WTC11 (cell line): ENCODE results near the gene TC2N. TPM values are rescaled to one million over a fixed set of nuclear protein-coding genes. Genes with fewer than 3 reads are reported as not detected.

Experiments
- ATAC-seq: fragments of 200-7000 bp; cut with Tn5 transposase; 2 replicates; pipeline ENCODE4 v1.10.0; 2021; ENCODE audit warnings: mild to moderate bottlenecking, moderate library complexity
- CTCF ChIA-PET: fragments of 300-600 bp; sonication (Branson Sonifier 250); formaldehyde crosslinking; loops from one replicate; lab custom pipeline; 2021; ENCODE audit warnings: antibody characterized with exemption; lab: Charles Lee
- POLR2A ChIA-PET: fragments of 350-600 bp; sonication (Branson Sonifier 250); formaldehyde crosslinking; loops from one replicate; lab custom pipeline; 2021; ENCODE audit warnings: antibody characterized with exemption; lab: Charles Lee
- DNase-seq: peaks from one replicate; pipeline ENCODE4 v3.0.0; 2021; ENCODE audit warnings: low spot score
- H3K27ac Mint-ChIP-seq: 2 replicates; pipeline ENCODE4 v1.8.0; 2021; ENCODE audit warnings: mixed read lengths
- H3K27me3 Mint-ChIP-seq: 2 replicates; pipeline ENCODE4 v1.8.0; 2021; ENCODE audit warnings: low read depth, mild to moderate bottlenecking, moderate library complexity, mixed read lengths
- H3K36me3 Mint-ChIP-seq: 2 replicates; pipeline ENCODE4 v1.8.0; 2021; ENCODE audit warnings: mixed read lengths
- H3K4me1 Mint-ChIP-seq: 2 replicates; pipeline ENCODE4 v1.8.0; 2022; ENCODE audit warnings: mixed read lengths
- H3K4me3 Mint-ChIP-seq: 2 replicates; pipeline ENCODE4 v1.8.0; 2021; ENCODE audit warnings: mild to moderate bottlenecking, moderate library complexity, mixed read lengths
- H3K9me3 Mint-ChIP-seq: 2 replicates; pipeline ENCODE4 v1.8.0; 2021; ENCODE audit warnings: mixed read lengths
- ATF1 ChIP-seq: sonication (generic); formaldehyde crosslinking; IDR thresholded peaks from 2 replicates; pipeline ENCODE4 v1.8.1; 2023; ENCODE audit warnings: mild to moderate bottlenecking, moderate library complexity, missing genetic modification reagents
- CBFB ChIP-seq: sonication (generic); formaldehyde crosslinking; IDR thresholded peaks from 2 replicates; pipeline ENCODE4 v1.8.1; 2022; ENCODE audit warnings: mild to moderate bottlenecking, low read depth, missing genetic modification reagents
- CREB1 ChIP-seq: sonication (generic); formaldehyde crosslinking; IDR thresholded peaks from 2 replicates; pipeline ENCODE4 v1.8.0; 2023; ENCODE audit warnings: mild to moderate bottlenecking, missing genetic modification reagents
- CREM ChIP-seq: sonication (generic); formaldehyde crosslinking; IDR thresholded peaks from 2 replicates; pipeline ENCODE4 v1.8.1; 2022; ENCODE audit warnings: mild to moderate bottlenecking, missing genetic modification reagents, moderate library complexity
- CTCF ChIP-seq: fragments of 200-600 bp; IDR thresholded peaks from 2 replicates; pipeline ENCODE4 v1.8.0; 2022; ENCODE audit warnings: antibody characterized with exemption
- ELF4 ChIP-seq: sonication (generic); formaldehyde crosslinking; IDR thresholded peaks from 2 replicates; pipeline ENCODE4 v1.8.1; 2022; ENCODE audit warnings: low read depth, mild to moderate bottlenecking, moderate library complexity, missing genetic modification reagents
- FOXJ3 ChIP-seq: sonication (generic); formaldehyde crosslinking; IDR thresholded peaks from 2 replicates; pipeline ENCODE4 v1.9.0; 2021; ENCODE audit warnings: missing genetic modification reagents, mild to moderate bottlenecking, borderline replicate concordance
- FOXK1 ChIP-seq: sonication (generic); formaldehyde crosslinking; IDR thresholded peaks from 2 replicates; pipeline ENCODE4 v1.8.0; 2022; ENCODE audit warnings: mild to moderate bottlenecking, moderate library complexity, missing genetic modification reagents
- IRF2 ChIP-seq: sonication (generic); formaldehyde crosslinking; IDR thresholded peaks from 2 replicates; pipeline ENCODE4 v1.8.0; 2022; ENCODE audit warnings: low read depth, missing genetic modification reagents, borderline replicate concordance
- MYBL2 ChIP-seq: sonication (generic); formaldehyde crosslinking; IDR thresholded peaks from 2 replicates; pipeline ENCODE4 v1.8.1; 2023; ENCODE audit warnings: mild to moderate bottlenecking, moderate library complexity, missing genetic modification reagents
- NFYB ChIP-seq: sonication (generic); formaldehyde crosslinking; conservative IDR thresholded peaks from 2 replicates; pipeline ENCODE4 v1.8.0; 2022; ENCODE audit warnings: low read depth, missing genetic modification reagents
- RORB ChIP-seq: fragments of 250-450 bp; sonication (Bioruptor Pico); IDR thresholded peaks from 2 replicates; pipeline ENCODE4 v1.9.0; 2021; ENCODE audit warnings: mild to moderate bottlenecking
- SMAD4 ChIP-seq: sonication (generic); formaldehyde crosslinking; IDR thresholded peaks from 2 replicates; pipeline ENCODE4 v1.8.0; 2022; ENCODE audit warnings: mild to moderate bottlenecking, missing genetic modification reagents
- ZBTB21 ChIP-seq: sonication (generic); formaldehyde crosslinking; IDR thresholded peaks from 2 replicates; pipeline ENCODE4 v1.8.1; 2023; ENCODE audit warnings: mild to moderate bottlenecking, missing genetic modification reagents, borderline replicate concordance
- ZNF138 ChIP-seq: sonication (generic); formaldehyde crosslinking; conservative IDR thresholded peaks from 2 replicates; pipeline ENCODE4 v1.8.1; 2022; ENCODE audit warnings: mild to moderate bottlenecking, moderate library complexity, missing genetic modification reagents
- ZNF219 ChIP-seq: sonication (generic); formaldehyde crosslinking; IDR thresholded peaks from 2 replicates; pipeline ENCODE4 v1.8.0; 2023; ENCODE audit warnings: missing genetic modification reagents, mild to moderate bottlenecking, borderline replicate concordance
- ZNF263 ChIP-seq: sonication (generic); formaldehyde crosslinking; IDR thresholded peaks from 2 replicates; pipeline ENCODE4 v1.8.1; 2022; ENCODE audit warnings: low read depth, mild to moderate bottlenecking, moderate library complexity, missing genetic modification reagents
- ZNF281 ChIP-seq: sonication (generic); formaldehyde crosslinking; IDR thresholded peaks from 2 replicates; pipeline ENCODE4 v1.8.0; 2023; ENCODE audit warnings: mild to moderate bottlenecking, missing genetic modification reagents
- ZNF317 ChIP-seq: sonication (generic); formaldehyde crosslinking; IDR thresholded peaks from 2 replicates; pipeline ENCODE4 v1.8.1; 2023; ENCODE audit warnings: low read depth, mild to moderate bottlenecking, moderate library complexity, missing genetic modification reagents, borderline replicate concordance
- total RNA-seq: library from RNA; stranded (reverse); gene quantifications from 3 replicates; pipeline ENCODE4 v1.2.3, GENCODE V29; 2021
- TF ChIP-seq, protein P1 (sequence below): sonication (generic); formaldehyde crosslinking; IDR thresholded peaks from 2 replicates; pipeline ENCODE4 v1.8.1; 2023; ENCODE audit warnings: mild to moderate bottlenecking, missing genetic modification reagents
- TF ChIP-seq, protein P2 (sequence below): sonication (generic); formaldehyde crosslinking; IDR thresholded peaks from 2 replicates; pipeline ENCODE4 v1.8.1; 2022; ENCODE audit warnings: missing genetic modification reagents, borderline replicate concordance

TC2N gene
- total RNA-seq, 1 experiment from 2014 or later: 33.0 TPM

- TF ChIP-seq ZNF219 (no peak), ZNF263 (CRISPR knock-in tag) (no peak), ZNF281 (CRISPR knock-in tag) (no peak)
Observed at GRCh38 chr14:91902336-91902735, 35.0 kb upstream of the TC2N start (continued).

DNA sequence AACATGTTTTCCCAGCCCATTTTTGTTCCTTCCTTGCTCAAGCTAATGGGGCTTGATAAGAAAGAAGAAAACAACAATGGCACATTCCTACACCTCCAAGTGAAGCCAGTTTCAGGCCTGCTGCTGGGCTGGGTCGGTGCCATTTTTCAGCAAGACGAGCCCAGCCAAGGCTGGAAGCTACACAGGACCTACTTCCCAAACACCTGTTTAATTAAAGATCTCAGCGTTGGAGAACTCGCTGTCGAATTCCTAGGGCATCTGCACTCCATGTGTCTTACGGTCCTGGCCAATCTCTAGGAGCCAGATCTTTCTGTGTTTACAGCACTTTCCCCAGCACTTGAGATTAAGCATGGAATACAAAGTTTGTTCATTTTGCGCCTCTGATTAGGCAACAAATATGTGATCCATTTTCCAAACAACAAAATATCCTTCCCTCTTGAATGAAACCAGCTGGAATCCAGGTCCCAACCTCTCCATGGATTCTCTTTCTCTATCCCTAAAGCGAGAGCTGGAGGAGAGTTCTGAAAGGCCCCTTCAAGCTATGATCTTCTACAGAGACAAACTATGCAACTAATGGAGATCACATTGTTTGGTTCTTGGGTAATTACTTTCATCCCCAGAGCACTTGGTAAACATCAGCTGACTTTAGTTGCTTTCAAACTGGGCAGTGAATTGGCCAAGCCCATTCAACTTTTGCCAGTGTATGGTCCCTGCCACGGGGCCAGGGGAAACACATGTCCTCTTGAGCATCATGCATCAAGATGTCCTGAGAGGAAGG is 34.3 kb upstream of the TC2N start:
- Mint-ChIP-seq H3K27me3 (0 out of 2 replicates have a peak, but pooled peaks cover 4% of the 10 kb centered on the region), H3K36me3 (no peaks in the 10 kb centered on the region), H3K9me3 (no peaks in the 10 kb centered on the region)
- ChIA-PET CTCF (interaction anchor here (1.8 kb wide), 1 partner anchor 10 kb away, joined by 4 read pairs; no protein-coding TSS in a partner anchor), POLR2A (no interaction called here)
- ATAC-seq: no peak
- no peak for TF ChIP-seq ATF1 (CRISPR knock-in tag)
- no peak for TF ChIP-seq ZNF138 (CRISPR knock-in tag)
- no peak for TF ChIP-seq NFYB
- no peak for TF ChIP-seq CTCF
- no peak for TF ChIP-seq ELF4 (CRISPR knock-in tag)
- TF ChIP-seq, protein P1, sequence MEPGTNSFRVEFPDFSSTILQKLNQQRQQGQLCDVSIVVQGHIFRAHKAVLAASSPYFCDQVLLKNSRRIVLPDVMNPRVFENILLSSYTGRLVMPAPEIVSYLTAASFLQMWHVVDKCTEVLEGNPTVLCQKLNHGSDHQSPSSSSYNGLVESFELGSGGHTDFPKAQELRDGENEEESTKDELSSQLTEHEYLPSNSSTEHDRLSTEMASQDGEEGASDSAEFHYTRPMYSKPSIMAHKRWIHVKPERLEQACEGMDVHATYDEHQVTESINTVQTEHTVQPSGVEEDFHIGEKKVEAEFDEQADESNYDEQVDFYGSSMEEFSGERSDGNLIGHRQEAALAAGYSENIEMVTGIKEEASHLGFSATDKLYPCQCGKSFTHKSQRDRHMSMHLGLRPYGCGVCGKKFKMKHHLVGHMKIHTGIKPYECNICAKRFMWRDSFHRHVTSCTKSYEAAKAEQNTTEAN (CRISPR knock-in tag): no peak
- TF ChIP-seq CREB1 (CRISPR knock-in tag): no peak
- no peak for TF ChIP-seq CBFB
- TF ChIP-seq, protein P2, sequence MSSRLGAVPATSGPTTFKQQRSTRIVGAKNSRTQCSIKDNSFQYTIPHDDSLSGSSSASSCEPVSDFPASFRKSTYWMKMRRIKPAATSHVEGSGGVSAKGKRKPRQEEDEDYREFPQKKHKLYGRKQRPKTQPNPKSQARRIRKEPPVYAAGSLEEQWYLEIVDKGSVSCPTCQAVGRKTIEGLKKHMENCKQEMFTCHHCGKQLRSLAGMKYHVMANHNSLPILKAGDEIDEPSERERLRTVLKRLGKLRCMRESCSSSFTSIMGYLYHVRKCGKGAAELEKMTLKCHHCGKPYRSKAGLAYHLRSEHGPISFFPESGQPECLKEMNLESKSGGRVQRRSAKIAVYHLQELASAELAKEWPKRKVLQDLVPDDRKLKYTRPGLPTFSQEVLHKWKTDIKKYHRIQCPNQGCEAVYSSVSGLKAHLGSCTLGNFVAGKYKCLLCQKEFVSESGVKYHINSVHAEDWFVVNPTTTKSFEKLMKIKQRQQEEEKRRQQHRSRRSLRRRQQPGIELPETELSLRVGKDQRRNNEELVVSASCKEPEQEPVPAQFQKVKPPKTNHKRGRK (CRISPR knock-in tag): no peak
- TF ChIP-seq, all 79 proteins: peak for 0
- Mint-ChIP-seq H3K4me3 (no peak overlapping the region), H3K27ac (no peak overlapping the region), H3K4me1 (peaks cover 10% of the 10 kb centered on the region)
- no peak for DNase-seq

- Mint-ChIP-seq H3K9me3 (no peaks in the 10 kb centered on the region), H3K36me3 (no peaks in the 10 kb centered on the region), H3K27ac (no peak overlapping the region), H3K4me3 (no peak overlapping the region), H3K4me1 (peaks cover 19% of the 10 kb centered on the region), H3K27me3 (0 out of 2 replicates have a peak, but pooled peaks cover 4% of the 10 kb centered on the region)
- DNase-seq: no peak
- no peak for ATAC-seq
- ChIA-PET POLR2A (no interaction called here), CTCF (interaction anchor here (0.8 to 5.8 kb wide), 9 partner anchors 12 to 319 kb away, joined by 3 to 45 read pairs (median 4); no protein-coding TSS in a partner anchor)
- TF ChIP-seq FOXK1 (CRISPR knock-in tag) (no peak), CREM (CRISPR knock-in tag) (no peak), FOXJ3 (no peak), ELF4 (CRISPR knock-in tag) (no peak), SMAD4 (CRISPR knock-in tag) (no peak), IRF2 (CRISPR knock-in tag) (no peak), RORB (CRISPR knock-in tag) (no peak), ZNF317 (CRISPR knock-in tag) (no peak), MYBL2 (CRISPR knock-in tag) (no peak), ZNF281 (CRISPR knock-in tag) (no peak), ZBTB21 (no peak)
Observed at GRCh38 chr14:91899806-91900205, 32.5 kb upstream of the TC2N start.
